COLO829 (cell line): ENCODE data around the gene PDXDC1.
"Not testable (repeated sequence)": the region's sequence is repeated elsewhere in the genome, so short reads cannot be mapped to it uniquely, and the experiment has no call there.

ENCODE experiments used
- DNase-seq: peaks from one replicate; pipeline ENCODE4 v3.0.0; 2012; ENCODE audit warnings: low spot score

The PDXDC1 gene

GRCh38 chr16:14974331-14974655 lies 533 bp upstream of the PDXDC1 start:
- not testable (repeated sequence) for DNase-seq

GRCh38 chr16:14975418-14976194 lies 780 bp downstream of the PDXDC1 start:
- DNase-seq, result not testable (repeated sequence)

GRCh38 chr16:14976971-14977736 lies 2.3 kb downstream of the PDXDC1 start:
- not testable (repeated sequence) for DNase-seq

- DNase-seq, result not testable (repeated sequence)
Observed at GRCh38 chr16:14978281-14978680, 3.5 kb downstream of the PDXDC1 start.

GRCh38 chr16:14978908-14979307 lies 4.1 kb downstream of the PDXDC1 start:
- DNase-seq, result not testable (repeated sequence)

- DNase-seq, result not testable (repeated sequence)
Observed at GRCh38 chr16:14981234-14981633, 6.4 kb downstream of the PDXDC1 start.

- DNase-seq, result not testable (repeated sequence)
Observed at GRCh38 chr16:14982521-14982920, 7.7 kb downstream of the PDXDC1 start.

GRCh38 chr16:14988092-14988491 lies 13.3 kb downstream of the PDXDC1 start:
- DNase-seq, result not testable (repeated sequence)

GRCh38 chr16:14988661-14989191 lies 13.9 kb downstream of the PDXDC1 start:
- DNase-seq, result not testable (repeated sequence)

- DNase-seq, result not testable (repeated sequence)
Observed at GRCh38 chr16:14989291-14990281, 14.8 kb downstream of the PDXDC1 start.

GRCh38 chr16:14993277-14994151 lies 18.7 kb downstream of the PDXDC1 start:
- DNase-seq, result not testable (repeated sequence)

- DNase-seq, result not testable (repeated sequence)
Observed at GRCh38 chr16:14996702-14997101, 21.9 kb downstream of the PDXDC1 start.

- not testable (repeated sequence) for DNase-seq
Observed at GRCh38 chr16:14998300-14998699, 23.5 kb downstream of the PDXDC1 start.

GRCh38 chr16:14999845-15000244 lies 25.0 kb downstream of the PDXDC1 start:
- DNase-seq, result not testable (repeated sequence)

- not testable (repeated sequence) for DNase-seq
Observed at GRCh38 chr16:15002448-15002847, 27.6 kb downstream of the PDXDC1 start.

- DNase-seq, result not testable (repeated sequence)
Observed at GRCh38 chr16:15005357-15006132, 30.7 kb downstream of the PDXDC1 start.

GRCh38 chr16:15008647-15009046 lies 33.8 kb downstream of the PDXDC1 start:
- DNase-seq, result not testable (repeated sequence)

- DNase-seq, result not testable (repeated sequence)
Observed at GRCh38 chr16:15012941-15013340, 38.1 kb downstream of the PDXDC1 start.

GRCh38 chr16:15015671-15016070 lies 40.8 kb downstream of the PDXDC1 start:
- DNase-seq, result not testable (repeated sequence)

- not testable (repeated sequence) for DNase-seq
Observed at GRCh38 chr16:15016354-15016753, 41.5 kb downstream of the PDXDC1 start.
